ENCODE results near the gene KCP. TPM values are rescaled to one million over a fixed set of nuclear protein-coding genes. Genes with fewer than 3 reads are reported as not detected.

The KCP gene
- polyA plus RNA-seq, 3 donors: 0.11 to 0.16 TPM; not detected in 1

DNA sequence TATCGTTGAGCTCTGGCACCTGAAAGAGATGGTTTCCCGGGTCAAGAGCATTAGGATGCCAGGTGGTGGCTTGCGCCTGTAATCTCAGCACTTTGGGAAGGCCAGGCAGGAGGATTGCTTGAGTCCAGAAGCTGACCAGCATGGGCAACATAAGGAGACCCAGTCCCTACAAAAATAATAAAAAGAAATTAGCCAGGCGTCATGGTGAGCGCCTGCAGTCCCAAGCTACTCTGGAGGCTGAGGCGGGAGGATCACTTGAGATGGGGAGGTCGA, 6.1 kb upstream of the KCP start:
- no peaks in the 10 kb centered on the region for H4K20me1 ChIP-seq (ENCODE audit: insufficient read depth, low read length)
- H2AFZ ChIP-seq (ENCODE audit: insufficient read depth, low read depth, low read length, poor library complexity, severe bottlenecking): no peak overlapping the region
- H3K9ac ChIP-seq (ENCODE audit: insufficient read depth, low read length, poor library complexity, severe bottlenecking): no peak overlapping the region
- peaks cover 13 to 20% of the 10 kb centered on the region in 2 donors for H3K4me1 ChIP-seq (ENCODE audit: control insufficient read depth in 1 of 2, insufficient read depth in 2 of 2, low read length in 2 of 2)
- H3K27me3 ChIP-seq (ENCODE audit: control insufficient read depth in 2 of 2, insufficient read depth in 2 of 2, low read length in 2 of 2): peaks cover 9 to 39% of the 10 kb centered on the region in 2 donors
- 96% methylated on average over 4 of the region's 7 CpGs for WGBS (ENCODE audit: insufficient coverage)
- H3K27ac ChIP-seq (ENCODE audit: low read depth in 1 of 2, low read length in 2 of 2): no peak overlapping the region
- no peak overlapping the region for H3K4me3 ChIP-seq (replicated peaks in 1 of 3; ENCODE audit: low read depth in 2 of 3, low read length in 3 of 3)
- no peaks in the 10 kb centered on the region for H3K79me2 ChIP-seq (ENCODE audit: insufficient read depth, low read length)
- Mint-ChIP-seq H3K27ac (no peak overlapping the region), H3K4me1 (peaks cover 24% of the 10 kb centered on the region), H3K9me3 (peaks cover 2 to 19% (median 9%) of the 10 kb centered on the region in 7 donors), H3K4me3 (peak overlapping the region in 1 of 2 donors; percentile 67), H3K36me3 (peaks cover 4 to 9% of the 10 kb centered on the region in 2 donors), H3K27me3 (ENCODE audit: low read depth in 3 of 3) (peaks cover 41 to 57% (median 46%) of the 10 kb centered on the region in 3 donors)
- no peak for DNase-seq
- TF ChIP-seq, protein P1, sequence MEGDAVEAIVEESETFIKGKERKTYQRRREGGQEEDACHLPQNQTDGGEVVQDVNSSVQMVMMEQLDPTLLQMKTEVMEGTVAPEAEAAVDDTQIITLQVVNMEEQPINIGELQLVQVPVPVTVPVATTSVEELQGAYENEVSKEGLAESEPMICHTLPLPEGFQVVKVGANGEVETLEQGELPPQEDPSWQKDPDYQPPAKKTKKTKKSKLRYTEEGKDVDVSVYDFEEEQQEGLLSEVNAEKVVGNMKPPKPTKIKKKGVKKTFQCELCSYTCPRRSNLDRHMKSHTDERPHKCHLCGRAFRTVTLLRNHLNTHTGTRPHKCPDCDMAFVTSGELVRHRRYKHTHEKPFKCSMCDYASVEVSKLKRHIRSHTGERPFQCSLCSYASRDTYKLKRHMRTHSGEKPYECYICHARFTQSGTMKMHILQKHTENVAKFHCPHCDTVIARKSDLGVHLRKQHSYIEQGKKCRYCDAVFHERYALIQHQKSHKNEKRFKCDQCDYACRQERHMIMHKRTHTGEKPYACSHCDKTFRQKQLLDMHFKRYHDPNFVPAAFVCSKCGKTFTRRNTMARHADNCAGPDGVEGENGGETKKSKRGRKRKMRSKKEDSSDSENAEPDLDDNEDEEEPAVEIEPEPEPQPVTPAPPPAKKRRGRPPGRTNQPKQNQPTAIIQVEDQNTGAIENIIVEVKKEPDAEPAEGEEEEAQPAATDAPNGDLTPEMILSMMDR (IDR thresholded peaks at IDR 0.05): no peak
- intact Hi-C loops (cut with micrococcal nuclease): no loop called here
- no peak overlapping the region for H3K4me2 ChIP-seq (replicated peaks; ENCODE audit: extremely low read depth, low read length, poor library complexity, severe bottlenecking)
- H3K9me3 ChIP-seq (replicated peaks in 1 of 2; ENCODE audit: control insufficient read depth in 1 of 2, insufficient read depth in 1 of 2, low read length in 2 of 2): no peaks in the 10 kb centered on the region
- H3K36me3 ChIP-seq (replicated peaks in 1 of 2; ENCODE audit: control insufficient read depth in 1 of 2, insufficient read depth in 2 of 2, low read length in 2 of 2): no peaks in the 10 kb centered on the region

DNA sequence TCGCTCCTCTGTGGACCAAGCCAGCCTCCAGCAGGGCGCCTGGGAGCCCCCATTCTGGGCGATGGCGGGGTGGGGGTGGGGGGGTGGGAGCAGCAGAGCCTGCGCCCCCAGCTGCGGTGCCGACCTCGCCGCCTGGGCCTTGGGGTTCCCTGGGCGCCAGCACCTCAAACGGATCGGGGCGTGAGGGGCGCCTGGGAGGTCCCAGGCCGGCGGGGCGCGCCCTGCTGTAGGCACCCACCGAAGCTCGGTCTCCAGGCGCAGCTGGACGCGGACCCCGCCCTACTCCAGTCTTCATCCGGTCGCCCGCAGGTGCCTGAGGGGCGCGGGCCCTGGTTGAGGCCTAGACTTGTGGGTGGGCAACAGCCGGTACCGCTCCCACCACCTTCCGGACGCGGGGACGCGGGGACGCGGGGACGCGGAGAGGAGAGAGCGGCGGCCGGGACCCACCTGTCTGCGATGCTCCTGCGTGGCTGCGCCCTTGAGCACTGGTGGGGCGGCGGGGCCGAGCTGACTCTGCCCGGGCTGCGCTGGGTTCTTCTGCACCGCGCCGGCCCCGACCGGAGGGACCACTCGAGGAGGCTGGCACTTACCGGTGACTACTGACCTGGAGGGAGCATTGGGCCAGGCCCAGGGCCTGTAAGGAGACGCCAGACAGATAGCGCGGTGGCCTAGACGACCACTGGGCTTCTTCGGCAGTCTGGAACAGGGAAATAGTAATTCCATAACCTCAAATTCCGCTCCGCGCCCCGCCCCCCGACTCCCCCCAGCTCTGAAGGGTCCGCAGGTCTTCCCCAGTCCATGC, 5.5 kb upstream of the KCP start:
- no peaks in the 10 kb centered on the region for H3K9me3 ChIP-seq (replicated peaks in 1 of 2; ENCODE audit: control insufficient read depth in 1 of 2, insufficient read depth in 1 of 2, low read length in 2 of 2)
- H3K4me3 ChIP-seq (replicated peaks in 1 of 3; ENCODE audit: low read depth in 2 of 3, low read length in 3 of 3): peak overlapping the region; percentile 28 to 76 (median 41)
- WGBS (ENCODE audit: insufficient coverage): 29% methylated on average over 64 of the region's 69 CpGs
- H3K27ac ChIP-seq (ENCODE audit: low read depth in 1 of 2, low read length in 2 of 2): no peak overlapping the region
- TF ChIP-seq, protein P1 (IDR thresholded peaks at IDR 0.05): no peak
- Mint-ChIP-seq H3K9me3 (peaks cover 2 to 18% (median 9%) of the 10 kb centered on the region in 7 donors), H3K36me3 (peaks cover 4 to 12% of the 10 kb centered on the region in 2 donors), H3K27ac (peak overlapping the region in 1 of 7 donors; percentile 37), H3K27me3 (ENCODE audit: low read depth in 3 of 3) (peaks cover 46 to 61% (median 47%) of the 10 kb centered on the region in 3 donors), H3K4me1 (peaks cover 29% of the 10 kb centered on the region), H3K4me3 (peak overlapping the region; percentile 83 to 95)
- peaks cover 16 to 24% of the 10 kb centered on the region in 2 donors for H3K4me1 ChIP-seq (ENCODE audit: control insufficient read depth in 1 of 2, insufficient read depth in 2 of 2, low read length in 2 of 2)
- H3K79me2 ChIP-seq (ENCODE audit: insufficient read depth, low read length): no peaks in the 10 kb centered on the region
- H2AFZ ChIP-seq (ENCODE audit: insufficient read depth, low read depth, low read length, poor library complexity, severe bottlenecking): peak overlapping the region; percentile 87
- H3K4me2 ChIP-seq (replicated peaks; ENCODE audit: extremely low read depth, low read length, poor library complexity, severe bottlenecking): peak overlapping the region; percentile 79
- no peak for DNase-seq
- H3K27me3 ChIP-seq (ENCODE audit: control insufficient read depth in 2 of 2, insufficient read depth in 2 of 2, low read length in 2 of 2): peaks cover 9 to 44% of the 10 kb centered on the region in 2 donors
- intact Hi-C loops (cut with micrococcal nuclease): no loop called here
- no peaks in the 10 kb centered on the region for H3K36me3 ChIP-seq (replicated peaks in 1 of 2; ENCODE audit: control insufficient read depth in 1 of 2, insufficient read depth in 2 of 2, low read length in 2 of 2)
- H4K20me1 ChIP-seq (ENCODE audit: insufficient read depth, low read length): no peaks in the 10 kb centered on the region
- H3K9ac ChIP-seq (ENCODE audit: insufficient read depth, low read length, poor library complexity, severe bottlenecking): no peak overlapping the region

All from CD14-positive monocyte (primary cell).